Panc1 (cell line): ENCODE results near the gene ERAL1. TPM values are rescaled to one million over a fixed set of nuclear protein-coding genes. Genes with fewer than 3 reads are reported as not detected.

Experiments used
- ATAC-seq: fragments of 200-7000 bp; cut with Tn5 transposase; 2 replicates; pipeline ENCODE4 v1.9.1; 2020; ENCODE audit warnings: mild to moderate bottlenecking, moderate library complexity
- BruUV-seq: library from RNA; stranded (reverse); fragments of 400-500 nt; replicated peaks from 2 replicates; lab custom pipeline; 2021; lab: Mats Ljungman, UMichigan
- CTCF ChIA-PET: fragments of 300-600 bp; sonication (Branson Sonifier 250); formaldehyde crosslinking; loops from one replicate; lab custom pipeline; 2022; ENCODE audit warnings: antibody characterized with exemption; lab: Charles Lee
- POLR2A ChIA-PET: fragments of 300-600 bp; sonication (Branson Sonifier 250); formaldehyde crosslinking; loops from one replicate; lab custom pipeline; 2022; ENCODE audit warnings: antibody characterized with exemption; lab: Charles Lee
- DNase-seq: peaks from one replicate; pipeline ENCODE4 v3.0.0-alpha.2; 2010; ENCODE audit warnings: low read depth, low spot score
- H3K27ac ChIP-seq: 2 replicates; pipeline ENCODE4 v1.5.1; 2011; ENCODE audit warnings: mild to moderate bottlenecking, low read length, inconsistent platforms
- H3K27me3 ChIP-seq: fragments of 200-500 bp; sonication (Bioruptor generic); 2 replicates; pipeline ENCODE4 v1.6.0; 2014; ENCODE audit warnings: low read length, inconsistent platforms; ENCODE audit not compliant: control insufficient read depth, insufficient read depth
- H3K36me3 ChIP-seq: fragments of 200-500 bp; sonication (Bioruptor generic); 2 replicates; pipeline ENCODE4 v1.5.1; 2014; ENCODE audit warnings: inconsistent platforms, mild to moderate bottlenecking, low read length, moderate library complexity; ENCODE audit not compliant: control insufficient read depth, insufficient read depth
- H3K4me1 ChIP-seq: 2 replicates; pipeline ENCODE4 v1.5.1; 2011; ENCODE audit warnings: inconsistent platforms, mild to moderate bottlenecking, low read length, moderate library complexity; ENCODE audit not compliant: control insufficient read depth, insufficient read depth
- H3K4me3 ChIP-seq, 2 experiments: 2 replicates each; pipeline ENCODE4 v1.5.1; 2011 to 2012; ENCODE audit warnings: low read depth in 2 of 2, low read length in 2 of 2, mild to moderate bottlenecking in 2 of 2, inconsistent platforms in 1 of 2, moderate library complexity in 1 of 2
- H3K9me3 ChIP-seq: fragments of 200-500 bp; sonication (Bioruptor generic); 2 replicates; pipeline ENCODE4 v1.5.1; 2014; ENCODE audit warnings: low read depth, mild to moderate bottlenecking, inconsistent platforms, low read length, moderate library complexity; ENCODE audit not compliant: control insufficient read depth, insufficient read depth
- POLR2AphosphoS5 ChIP-seq: IDR thresholded peaks from 2 replicates; pipeline ENCODE4 v1.6.1; 2012; ENCODE audit warnings: mild to moderate bottlenecking, low read depth, low read length, moderate library complexity
- SIN3A ChIP-seq: IDR thresholded peaks from 2 replicates; pipeline ENCODE4 v1.6.1; 2012; ENCODE audit warnings: low read depth, mild to moderate bottlenecking, low read length, moderate library complexity, borderline replicate concordance; ENCODE audit not compliant: insufficient read depth
- TCF7L2 ChIP-seq: IDR thresholded peaks from 2 replicates; pipeline ENCODE4 v1.6.1; 2011; ENCODE audit warnings: mild to moderate bottlenecking, low read depth, low read length, inconsistent platforms
- in situ Hi-C: cut with HindIII; loops from 2 replicates; pipeline ENCODE4 v1.10.0; 2016; ENCODE audit warnings: low sequenced_read_pairs, low pct_unique_long_range_greater_than_20kb
- intact Hi-C: fragments of 100-400 bp; cut with micrococcal nuclease; formaldehyde crosslinking; loops from one replicate; pipeline ENCODE4 v1.10.0; 2022; ENCODE audit not compliant: unreplicated experiment
- total RNA-seq: library from RNA; stranded (reverse); gene quantifications from one replicate; pipeline ENCODE4 v1.2.1, GENCODE V29; 2021; ENCODE audit not compliant: unreplicated experiment
- TF ChIP-seq, protein P1 (sequence below), 2 experiments: IDR thresholded peaks; 2 replicates each; pipeline ENCODE4 v1.6.1; 2011 to 2012; ENCODE audit warnings: low read depth in 2 of 2, control low read depth in 1 of 2, low read length in 1 of 2, mild to moderate bottlenecking in 1 of 2, moderate library complexity in 1 of 2; ENCODE audit not compliant: insufficient read depth in 1 of 2
- TF ChIP-seq, protein P2 (sequence below): fragments of 450-650 bp; IDR thresholded peaks from 2 replicates; pipeline ENCODE4 v1.5.1; 2017; ENCODE audit warnings: mild to moderate bottlenecking

The ERAL1 gene
- total RNA-seq, 1 experiment from 2014 or later, result 74.2 TPM

DNA sequence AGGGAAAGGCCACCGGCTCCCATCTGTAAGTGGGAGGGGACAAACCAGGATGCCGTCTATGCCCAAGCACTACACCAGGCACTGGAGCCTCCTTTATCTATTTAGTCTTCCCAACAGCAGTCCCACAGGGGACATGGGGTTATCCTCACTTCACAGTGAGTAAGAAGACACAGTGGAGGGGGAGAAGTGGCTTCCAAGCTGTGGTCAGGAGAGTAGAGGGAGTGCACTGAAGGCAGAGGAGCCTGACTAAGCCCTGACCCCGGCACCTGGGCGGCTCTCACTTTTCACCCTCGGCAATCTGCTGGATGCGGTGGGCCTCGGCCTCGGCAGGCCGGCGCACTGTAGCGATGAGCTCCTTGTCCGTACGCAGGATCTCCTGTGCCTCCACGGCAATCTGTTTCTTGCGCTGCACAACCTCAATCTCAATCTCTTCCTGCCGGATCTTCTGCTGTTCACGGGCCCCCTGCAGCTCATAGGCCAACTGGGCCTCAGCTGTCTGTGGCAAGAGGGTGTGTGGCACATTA, 26.8 kb downstream of the ERAL1 start:
- TF ChIP-seq TCF7L2 (no peak), SIN3A (no peak), POLR2AphosphoS5 (no peak)
- TF ChIP-seq, protein P1, sequence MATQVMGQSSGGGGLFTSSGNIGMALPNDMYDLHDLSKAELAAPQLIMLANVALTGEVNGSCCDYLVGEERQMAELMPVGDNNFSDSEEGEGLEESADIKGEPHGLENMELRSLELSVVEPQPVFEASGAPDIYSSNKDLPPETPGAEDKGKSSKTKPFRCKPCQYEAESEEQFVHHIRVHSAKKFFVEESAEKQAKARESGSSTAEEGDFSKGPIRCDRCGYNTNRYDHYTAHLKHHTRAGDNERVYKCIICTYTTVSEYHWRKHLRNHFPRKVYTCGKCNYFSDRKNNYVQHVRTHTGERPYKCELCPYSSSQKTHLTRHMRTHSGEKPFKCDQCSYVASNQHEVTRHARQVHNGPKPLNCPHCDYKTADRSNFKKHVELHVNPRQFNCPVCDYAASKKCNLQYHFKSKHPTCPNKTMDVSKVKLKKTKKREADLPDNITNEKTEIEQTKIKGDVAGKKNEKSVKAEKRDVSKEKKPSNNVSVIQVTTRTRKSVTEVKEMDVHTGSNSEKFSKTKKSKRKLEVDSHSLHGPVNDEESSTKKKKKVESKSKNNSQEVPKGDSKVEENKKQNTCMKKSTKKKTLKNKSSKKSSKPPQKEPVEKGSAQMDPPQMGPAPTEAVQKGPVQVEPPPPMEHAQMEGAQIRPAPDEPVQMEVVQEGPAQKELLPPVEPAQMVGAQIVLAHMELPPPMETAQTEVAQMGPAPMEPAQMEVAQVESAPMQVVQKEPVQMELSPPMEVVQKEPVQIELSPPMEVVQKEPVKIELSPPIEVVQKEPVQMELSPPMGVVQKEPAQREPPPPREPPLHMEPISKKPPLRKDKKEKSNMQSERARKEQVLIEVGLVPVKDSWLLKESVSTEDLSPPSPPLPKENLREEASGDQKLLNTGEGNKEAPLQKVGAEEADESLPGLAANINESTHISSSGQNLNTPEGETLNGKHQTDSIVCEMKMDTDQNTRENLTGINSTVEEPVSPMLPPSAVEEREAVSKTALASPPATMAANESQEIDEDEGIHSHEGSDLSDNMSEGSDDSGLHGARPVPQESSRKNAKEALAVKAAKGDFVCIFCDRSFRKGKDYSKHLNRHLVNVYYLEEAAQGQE (IDR thresholded peaks at IDR 0.05; ENCODE audit: insufficient read depth in 1 of 2, low read depth in 2 of 2, low read length in 1 of 2), result no peak
- TF ChIP-seq, protein P2, sequence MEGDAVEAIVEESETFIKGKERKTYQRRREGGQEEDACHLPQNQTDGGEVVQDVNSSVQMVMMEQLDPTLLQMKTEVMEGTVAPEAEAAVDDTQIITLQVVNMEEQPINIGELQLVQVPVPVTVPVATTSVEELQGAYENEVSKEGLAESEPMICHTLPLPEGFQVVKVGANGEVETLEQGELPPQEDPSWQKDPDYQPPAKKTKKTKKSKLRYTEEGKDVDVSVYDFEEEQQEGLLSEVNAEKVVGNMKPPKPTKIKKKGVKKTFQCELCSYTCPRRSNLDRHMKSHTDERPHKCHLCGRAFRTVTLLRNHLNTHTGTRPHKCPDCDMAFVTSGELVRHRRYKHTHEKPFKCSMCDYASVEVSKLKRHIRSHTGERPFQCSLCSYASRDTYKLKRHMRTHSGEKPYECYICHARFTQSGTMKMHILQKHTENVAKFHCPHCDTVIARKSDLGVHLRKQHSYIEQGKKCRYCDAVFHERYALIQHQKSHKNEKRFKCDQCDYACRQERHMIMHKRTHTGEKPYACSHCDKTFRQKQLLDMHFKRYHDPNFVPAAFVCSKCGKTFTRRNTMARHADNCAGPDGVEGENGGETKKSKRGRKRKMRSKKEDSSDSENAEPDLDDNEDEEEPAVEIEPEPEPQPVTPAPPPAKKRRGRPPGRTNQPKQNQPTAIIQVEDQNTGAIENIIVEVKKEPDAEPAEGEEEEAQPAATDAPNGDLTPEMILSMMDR, result no peak
- Histone ChIP-seq H3K36me3 (no peaks in the 10 kb centered on the region), H3K27me3 (no peaks in the 10 kb centered on the region), H3K9me3 (no peaks in the 10 kb centered on the region), H3K4me1 (no peaks in the 10 kb centered on the region), H3K27ac (no peak overlapping the region), H3K4me3 (no peak overlapping the region)
- intact Hi-C loops (no loop called here), in situ Hi-C loops (no loop called here)
- ATAC-seq (no peak), DNase-seq (no peak)
- no TSS peak for BruUV-seq
- POLR2A ChIA-PET, result no interaction called here
- CTCF ChIA-PET, result interaction anchor here (0.6 to 1.4 kb wide), 2 partner anchors 117 to 129 kb away, joined by 5 read pairs; no protein-coding TSS in a partner anchor

DNA sequence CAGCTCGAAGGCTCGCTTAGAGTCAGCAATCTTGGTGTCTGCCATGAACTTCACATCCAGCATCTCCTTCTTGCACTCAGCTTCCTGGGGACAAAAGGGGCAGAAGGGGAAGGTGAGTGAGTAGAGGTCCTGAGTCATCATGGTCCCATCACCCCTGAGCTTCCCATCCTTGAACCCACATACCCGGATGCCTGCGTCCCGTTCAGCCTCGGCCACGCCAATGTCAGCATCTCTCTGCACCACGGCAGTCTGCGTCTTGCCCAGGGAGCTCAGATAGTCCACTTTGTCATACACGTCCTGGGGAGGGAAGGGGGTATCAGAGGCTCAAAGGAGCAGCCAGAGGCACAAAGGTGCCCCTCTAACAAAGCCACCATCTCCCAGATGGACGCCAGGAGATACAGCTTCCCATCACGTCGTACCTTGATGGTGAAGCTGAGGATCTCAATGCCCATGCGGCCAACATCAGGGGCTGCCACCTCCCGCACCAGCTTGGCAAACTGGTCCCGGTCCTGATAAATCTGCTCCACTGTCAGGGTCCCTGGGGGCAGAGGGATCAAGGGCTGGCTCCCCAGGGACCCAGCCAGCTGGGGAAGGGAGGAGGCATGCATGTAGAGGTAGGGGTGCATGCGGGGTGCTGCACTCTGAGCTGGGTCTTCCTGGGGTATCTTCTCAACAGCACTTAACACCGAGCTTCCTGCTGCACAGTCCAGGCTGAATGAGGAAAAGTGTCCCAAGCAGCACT, 27.5 kb downstream of the ERAL1 start:
- Histone ChIP-seq H3K27ac (no peak overlapping the region), H3K9me3 (no peaks in the 10 kb centered on the region), H3K36me3 (no peaks in the 10 kb centered on the region), H3K4me3 (no peak overlapping the region), H3K4me1 (no peaks in the 10 kb centered on the region), H3K27me3 (no peaks in the 10 kb centered on the region)
- TF ChIP-seq POLR2AphosphoS5 (no peak), SIN3A (no peak), TCF7L2 (no peak)
- TF ChIP-seq, protein P1 (IDR thresholded peaks at IDR 0.05; ENCODE audit: insufficient read depth in 1 of 2, low read depth in 2 of 2, low read length in 1 of 2), result no peak
- TF ChIP-seq, protein P2, result no peak
- no TSS peak for BruUV-seq
- in situ Hi-C loops (no loop called here), intact Hi-C loops (no loop called here)
- CTCF ChIA-PET, result interaction anchor here (0.6 to 1.4 kb wide), 2 partner anchors 118 to 130 kb away, joined by 5 read pairs; no protein-coding TSS in a partner anchor
- no peak for ATAC-seq
- POLR2A ChIA-PET, result interaction anchor here (0.6 kb wide), 1 partner anchor 12 kb away, joined by 20 read pairs; no protein-coding TSS in a partner anchor
- no peak for DNase-seq
